Left renal cortex interstitium (tissue), 4 donors: Measurements from ENCODE around the gene TINCR. TPM values are rescaled to one million over a fixed set of nuclear protein-coding genes. Genes with fewer than 3 reads are reported as not detected.
A peak's percentile ranks its signal among the peaks of the same experiment; 100 is the strongest.
"Not testable (repeated sequence)": the region's sequence is repeated elsewhere in the genome, so short reads cannot be mapped to it uniquely, and the experiment has no call there.

Experiments used
- DNase-seq, 4 donors: peaks; one replicate each; pipeline ENCODE4 v3.0.0-alpha.2; 2013; ENCODE audit warnings: low read depth in 4 of 4, low spot score in 2 of 4, missing footprints in 1 of 4
- polyA plus RNA-seq, 4 donors: library from polyadenylated mRNA; unstranded; fragments of 120-200 nt; gene quantifications; one replicate each; pipeline ENCODE4 v1.2.1, GENCODE V29; 2013; ENCODE audit not compliant: insufficient read length in 4 of 4

The TINCR gene
- polyA plus RNA-seq, 4 donors = 0.21 to 1.2 (median 0.51) TPM

DNA sequence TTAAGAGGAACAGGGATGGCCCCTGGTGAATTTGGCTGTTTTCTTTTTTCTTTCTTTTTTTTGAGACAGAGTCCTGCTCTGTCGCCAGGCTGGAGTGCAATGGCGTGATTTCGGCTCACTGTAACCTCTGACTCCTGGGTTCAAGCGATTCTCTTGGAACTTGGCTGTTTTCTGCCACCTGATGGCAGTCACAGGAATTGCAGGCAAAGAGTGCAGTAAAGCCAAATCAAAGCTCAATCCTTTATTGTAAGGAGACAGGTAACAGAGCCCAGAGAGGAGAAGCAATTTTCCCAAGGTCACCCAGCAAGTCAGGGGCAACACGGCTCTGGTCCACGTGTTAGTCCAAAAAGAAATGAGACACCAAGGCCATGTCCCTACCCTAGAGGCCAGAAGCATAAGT lies 6.2 kb downstream of the TINCR start:
- DNase-seq = no peak

DNA sequence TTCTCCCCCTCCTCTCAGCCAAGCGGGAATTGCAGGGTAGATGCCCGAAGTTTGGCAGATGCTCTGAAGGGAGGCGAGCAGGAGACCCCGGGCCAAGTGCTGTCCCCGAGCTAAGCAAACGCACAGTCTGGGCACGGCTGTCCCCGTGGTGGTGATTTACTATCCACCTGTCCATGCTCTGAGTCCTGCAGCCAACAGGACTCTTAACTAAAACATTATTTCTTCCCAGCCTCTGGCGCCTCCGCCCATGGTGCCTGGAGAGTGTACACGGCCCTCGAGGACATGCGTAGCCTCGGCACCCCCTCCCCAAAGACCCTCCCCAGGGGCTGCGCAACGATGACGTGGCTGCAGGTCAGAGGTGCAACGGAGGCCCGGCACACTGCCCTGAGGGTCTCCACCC lies 7.6 kb downstream of the TINCR start:
- no peak for DNase-seq

DNA sequence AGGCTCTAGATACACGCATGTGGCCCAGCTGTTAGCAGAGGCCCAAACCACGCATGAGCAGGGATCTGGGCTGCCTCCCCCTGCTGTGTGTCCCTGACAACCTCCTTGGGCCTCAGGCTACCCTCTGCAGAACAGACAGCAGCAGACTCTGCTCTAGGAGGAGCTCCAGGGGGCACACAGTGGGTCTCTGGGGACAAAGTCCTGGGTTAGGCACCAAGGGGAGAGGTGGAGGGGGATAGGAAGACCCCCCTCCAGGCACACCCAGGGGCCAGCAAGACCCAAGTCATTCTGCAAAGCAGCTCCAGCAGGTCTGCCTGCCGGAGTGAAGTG lies 8.0 kb downstream of the TINCR start:
- DNase-seq = no peak

DNA sequence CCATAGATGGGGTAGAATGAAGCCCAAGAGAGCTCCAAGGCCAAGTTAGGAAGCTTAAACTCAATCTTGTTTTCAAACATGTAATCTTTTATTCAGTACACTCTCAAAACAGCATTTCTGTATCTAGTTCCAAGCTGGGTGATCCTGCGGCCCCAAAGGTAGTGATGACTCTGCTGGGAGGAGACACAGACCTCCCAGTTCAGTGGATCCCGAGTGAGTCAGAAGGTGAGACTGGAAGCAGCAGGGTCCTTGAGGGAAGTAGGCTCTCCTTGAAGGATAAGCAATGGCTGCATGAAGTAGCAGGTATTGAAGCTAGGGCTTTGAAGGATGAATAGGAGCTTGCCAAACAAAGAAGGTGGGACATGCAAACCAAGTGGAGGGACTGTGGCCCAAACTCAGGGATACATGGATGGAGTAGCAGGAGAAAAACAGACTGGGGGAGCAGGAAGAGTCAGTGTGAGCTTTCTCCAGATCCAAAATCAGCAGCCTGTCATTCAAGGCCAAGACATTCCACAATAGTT lies 9.6 kb downstream of the TINCR start:
- no peak for DNase-seq

DNA sequence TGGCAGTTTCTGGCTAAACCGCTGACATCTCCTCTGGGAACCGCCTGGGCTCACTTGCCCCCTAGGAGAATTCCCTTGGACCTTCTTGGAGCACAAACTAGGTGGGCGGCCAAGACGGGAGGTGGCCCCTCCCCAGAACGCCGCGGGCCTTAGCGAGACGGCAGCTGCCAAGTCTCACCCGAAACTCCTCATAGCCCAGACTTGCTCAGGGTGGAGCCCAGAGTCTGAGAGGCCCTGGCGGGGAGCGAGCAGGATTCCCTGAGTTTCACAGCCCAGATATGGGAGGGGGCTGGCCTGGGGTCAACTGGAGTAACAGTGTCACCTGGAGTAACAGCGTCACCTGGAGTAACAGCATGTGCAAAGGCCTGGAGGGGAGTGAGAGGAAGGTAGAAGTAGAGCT lies 10.1 kb downstream of the TINCR start:
- DNase-seq = no peak

DNA sequence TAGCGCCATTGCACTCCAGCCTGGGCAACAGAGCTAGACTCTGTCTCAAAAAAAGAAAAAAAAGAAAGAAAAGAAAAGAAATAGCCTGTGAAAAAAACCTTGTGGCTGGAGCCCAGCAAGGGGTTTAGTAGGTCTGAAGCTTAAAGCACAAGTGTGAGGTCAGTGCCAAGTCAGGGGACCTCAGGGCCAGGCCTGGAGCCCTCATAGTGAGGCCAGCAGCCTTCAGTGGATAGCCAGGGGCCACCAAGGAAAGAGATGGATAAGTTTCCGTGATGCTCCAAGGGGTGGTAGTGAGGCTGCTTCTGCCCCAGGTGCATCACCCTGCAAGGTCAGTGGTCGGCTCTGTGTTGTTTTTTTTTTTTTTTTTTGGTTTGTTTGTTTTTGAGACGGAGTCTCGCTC lies 12.9 kb downstream of the TINCR start:
- DNase-seq = no peak

DNA sequence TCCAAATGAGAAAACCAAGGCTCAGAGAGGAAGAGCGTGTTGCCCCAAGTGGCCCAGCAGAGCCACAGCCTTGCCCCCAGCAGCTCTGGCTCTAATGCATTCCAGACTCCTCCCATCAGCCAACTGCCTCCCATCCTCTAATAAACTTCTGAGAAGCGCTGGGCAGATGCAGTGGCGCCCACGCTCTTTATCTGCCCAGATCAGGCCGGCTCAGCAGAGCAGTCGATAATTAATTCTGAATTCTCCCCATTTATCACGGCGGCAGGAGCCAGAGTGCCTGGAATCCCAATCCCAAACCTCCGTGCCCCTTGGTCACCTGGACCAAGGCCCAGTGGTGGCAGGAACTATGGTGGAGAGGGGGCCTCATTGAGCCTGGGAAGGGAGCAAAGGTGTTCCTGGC lies 13.9 kb downstream of the TINCR start:
- no peak for DNase-seq

DNA sequence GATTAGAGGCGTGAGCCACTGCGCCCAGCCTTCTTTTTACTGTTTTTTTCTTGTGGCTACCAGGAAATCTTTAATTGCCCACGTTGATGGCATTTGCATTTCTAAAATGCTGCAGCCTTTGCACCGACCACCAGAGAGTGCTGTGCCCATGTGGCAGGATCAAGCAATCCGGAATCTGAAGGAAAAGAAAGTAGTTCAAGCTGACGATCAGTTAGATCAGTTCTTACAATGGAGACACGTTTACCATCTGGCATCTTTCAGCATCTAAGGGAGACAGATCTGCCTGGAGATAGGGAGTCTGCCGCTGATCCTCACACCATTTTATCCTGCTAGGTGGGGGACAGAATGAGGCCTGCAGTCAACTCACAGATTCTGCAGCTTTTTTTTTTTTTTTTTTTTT lies 19.9 kb downstream of the TINCR start:
- DNase-seq = no peak

DNA sequence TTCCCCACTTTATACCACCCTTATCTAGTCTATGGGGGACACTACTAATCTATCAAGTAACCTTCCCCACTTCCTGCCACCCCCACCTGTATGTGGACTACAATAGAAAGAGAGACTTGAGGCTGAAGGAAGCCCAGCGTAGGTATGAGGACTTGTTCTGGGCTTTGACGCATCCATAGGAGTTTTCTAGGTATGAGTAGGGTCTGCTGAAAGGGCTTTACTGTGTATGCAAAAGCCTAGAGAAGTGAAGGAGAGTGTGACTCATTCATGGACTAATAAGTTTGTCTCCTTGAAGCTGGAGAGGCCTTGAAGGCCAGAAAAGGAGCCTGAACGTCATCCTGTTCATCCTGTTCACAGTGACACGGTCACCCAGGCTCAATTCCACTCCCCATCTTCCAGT lies 21.8 kb downstream of the TINCR start:
- DNase-seq = no peak

DNA sequence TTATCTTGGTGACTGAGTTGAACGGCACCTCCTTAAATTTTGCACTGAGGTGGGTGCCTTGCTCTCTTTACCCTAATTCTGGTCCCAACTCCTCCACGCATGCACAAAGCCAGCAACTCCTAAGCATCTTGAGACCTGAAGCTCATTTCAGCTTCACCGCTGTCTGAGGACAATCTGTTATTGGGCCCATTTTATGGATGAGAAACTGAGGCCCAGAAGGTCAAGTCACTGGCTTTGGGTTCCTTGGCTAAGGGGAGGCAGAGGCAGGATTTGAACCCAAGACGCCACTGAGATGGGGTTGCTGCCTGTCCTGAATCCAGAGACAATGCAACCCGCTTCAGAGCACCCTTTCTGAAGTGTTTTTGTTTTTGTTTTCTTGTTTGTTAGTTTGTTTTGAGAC lies 22.7 kb downstream of the TINCR start:
- no peak for DNase-seq

DNA sequence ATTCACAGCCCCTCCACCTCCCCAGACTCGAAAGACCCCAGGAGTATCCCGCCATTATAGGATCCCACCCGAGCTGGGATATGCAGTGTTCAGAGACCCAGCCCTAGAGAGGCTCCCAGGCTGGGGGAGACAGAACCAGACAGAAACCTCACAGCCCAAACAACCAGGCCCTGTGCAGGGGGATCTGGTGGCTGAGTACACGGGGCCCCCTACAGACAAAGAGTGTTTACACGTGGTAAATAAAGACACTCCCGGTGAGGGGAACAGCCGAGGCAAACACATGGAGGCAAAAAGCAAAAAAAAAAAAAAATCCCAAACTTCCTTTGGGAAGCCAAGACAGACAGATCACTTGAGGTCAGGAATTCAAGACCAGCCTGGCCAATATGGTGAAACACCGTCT lies 25.1 kb downstream of the TINCR start:
- DNase-seq = no peak

DNA sequence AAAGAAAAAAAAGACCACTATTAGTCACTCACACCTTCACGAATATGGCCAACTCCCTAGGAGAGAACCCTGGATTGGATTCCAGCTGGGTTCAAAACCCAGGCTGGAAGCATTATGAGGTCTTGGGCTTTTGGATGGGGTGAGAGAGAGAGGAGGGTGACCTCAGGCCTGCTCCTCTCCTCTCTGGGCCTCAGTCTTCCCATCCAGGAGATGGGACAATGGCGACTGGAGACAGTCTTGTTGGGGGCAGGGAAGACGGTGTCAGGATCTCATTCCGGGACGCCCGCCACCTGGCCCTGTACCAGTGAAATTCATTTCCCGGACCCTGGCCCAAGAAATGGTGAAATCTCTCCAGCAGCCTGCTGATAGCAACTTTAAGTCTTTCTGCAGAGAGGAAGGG lies 26.3 kb downstream of the TINCR start:
- no peak for DNase-seq

DNA sequence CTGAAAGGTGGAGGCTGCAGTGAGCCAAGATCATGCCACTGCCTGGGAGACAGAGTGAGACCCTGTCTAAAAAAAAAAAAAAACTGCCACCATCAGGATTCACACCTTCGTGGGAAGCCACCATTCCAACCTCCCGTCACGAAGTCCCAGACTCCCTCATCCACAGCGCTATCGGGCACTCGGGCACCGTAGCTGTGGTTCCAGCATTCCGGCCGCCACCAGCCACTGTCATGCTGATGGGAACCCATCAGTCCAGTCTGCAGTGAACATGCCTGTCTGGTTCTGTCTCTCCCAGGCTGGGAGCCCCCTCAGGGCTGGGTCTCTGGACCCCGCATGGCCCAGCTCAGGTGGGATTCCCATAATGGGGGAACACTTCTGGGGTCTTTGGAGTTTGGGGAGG lies 27.5 kb downstream of the TINCR start:
- no peak for DNase-seq

DNA sequence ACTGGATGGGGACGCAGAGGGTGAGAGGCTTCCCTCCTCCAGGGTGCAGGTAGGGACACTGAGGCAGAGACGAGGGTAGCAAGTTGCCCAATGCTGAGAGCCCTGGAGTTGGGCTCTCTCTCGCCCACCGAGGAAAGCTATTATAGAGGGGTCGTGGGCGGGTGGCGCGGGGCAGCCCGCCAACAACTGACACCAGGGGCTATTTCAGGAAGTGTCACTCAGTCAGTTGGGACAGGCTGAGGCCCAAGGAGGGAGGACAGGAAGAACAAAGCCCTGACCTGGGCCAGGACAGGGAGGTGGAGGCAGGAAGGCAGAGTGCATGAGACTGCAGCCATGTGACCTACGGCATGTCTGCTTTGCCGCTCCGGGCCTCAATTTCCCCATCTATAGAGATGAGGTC lies 29.9 kb downstream of the TINCR start:
- DNase-seq = no peak

DNA sequence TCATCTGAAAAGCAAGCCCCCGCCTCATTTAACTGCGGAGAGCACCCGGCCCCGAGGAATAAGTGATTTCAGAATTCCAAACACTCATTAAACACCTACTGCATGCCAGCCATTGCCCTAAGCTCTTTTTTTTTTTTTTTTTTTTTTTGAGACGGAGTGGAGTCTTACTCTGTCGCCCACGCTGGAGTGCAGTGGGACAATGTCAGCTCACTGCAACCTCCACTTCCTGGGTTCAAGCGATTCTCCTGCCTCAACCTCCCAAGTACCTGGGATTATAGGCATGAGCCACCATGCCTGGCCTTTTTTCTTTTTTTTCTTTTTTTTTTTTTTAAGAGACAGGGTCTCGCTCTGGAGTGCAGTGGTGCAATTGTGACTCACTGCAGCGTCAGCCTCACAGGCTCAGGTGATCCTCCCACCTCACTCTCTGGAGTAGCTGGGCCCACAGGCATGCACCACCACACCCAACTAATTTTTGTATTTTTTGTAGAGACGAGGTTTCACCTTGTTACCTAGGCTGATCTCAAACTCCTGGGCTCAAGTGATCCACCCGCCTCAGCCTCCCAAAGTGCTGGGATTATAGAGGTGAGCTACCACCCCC lies 30.7 kb downstream of the TINCR start:
- not testable (repeated sequence) for DNase-seq

DNA sequence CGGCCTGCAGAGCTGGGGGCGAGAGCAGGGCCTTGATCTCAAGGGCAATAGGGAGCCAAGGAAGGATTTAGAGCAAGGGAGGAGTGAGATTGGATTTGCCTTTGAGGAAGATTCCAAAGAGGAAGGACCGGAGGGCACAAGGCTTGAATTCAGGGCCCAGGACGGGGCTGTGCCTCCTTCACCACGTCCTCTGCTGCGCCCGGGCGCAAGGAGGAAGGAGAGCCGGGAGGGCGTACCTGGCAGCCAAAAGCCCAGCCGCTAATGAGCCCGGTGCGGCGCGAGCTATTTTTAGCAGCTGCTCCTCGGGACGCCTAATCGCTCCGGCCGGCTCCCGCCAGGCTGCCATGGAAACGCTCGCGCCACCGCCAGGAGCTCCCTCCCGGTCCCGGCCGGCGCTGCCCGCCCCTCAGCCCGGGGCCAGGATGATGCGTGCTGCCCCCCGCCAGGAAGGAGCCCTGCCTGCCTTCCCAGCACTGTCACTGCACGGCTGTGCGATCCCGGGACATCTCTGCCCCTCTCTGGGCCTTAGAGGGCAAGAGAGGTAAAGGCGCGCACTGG lies 31.3 kb downstream of the TINCR start:
- DNase-seq = peak in 3 of 4 donors; percentile 37 to 66 (median 48)

DNA sequence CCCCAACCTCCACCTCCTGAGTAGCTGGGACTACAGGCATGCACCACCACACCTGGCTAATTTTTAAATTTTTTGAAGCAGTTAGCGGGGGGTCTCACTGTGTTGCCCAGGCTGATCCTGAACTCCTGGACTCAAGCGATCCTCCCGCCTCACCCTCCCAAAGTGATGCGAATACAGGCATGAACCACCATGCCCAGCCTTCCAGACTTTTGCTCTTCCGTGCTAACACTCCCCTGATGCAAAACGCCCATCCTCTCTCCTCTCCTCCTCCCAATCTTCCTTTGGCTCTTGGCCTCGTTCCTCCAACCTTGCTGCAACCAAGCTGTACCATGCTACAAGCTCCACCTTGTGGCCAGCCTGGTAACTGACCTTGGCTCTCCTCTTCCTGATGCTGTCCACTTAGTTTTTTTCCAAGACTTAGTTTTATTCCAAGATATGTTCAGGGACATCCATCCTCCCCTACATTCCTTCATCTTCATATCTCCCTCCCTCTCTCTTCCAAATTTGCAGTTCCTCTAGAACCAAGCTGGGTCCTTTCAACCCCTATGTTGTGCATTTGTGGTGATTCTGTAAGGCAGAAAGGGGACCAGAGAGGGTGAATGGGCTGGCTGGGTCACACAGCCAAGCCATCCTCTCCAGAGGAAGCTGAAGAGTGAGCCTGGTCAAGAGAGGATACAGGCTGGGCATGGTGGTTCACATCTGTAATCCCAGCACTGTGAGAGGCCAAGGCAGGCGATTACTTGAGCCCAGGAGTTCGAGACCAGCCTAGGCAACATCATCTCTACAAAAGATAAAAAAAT lies 32.8 kb downstream of the TINCR start:
- DNase-seq = no peak

DNA sequence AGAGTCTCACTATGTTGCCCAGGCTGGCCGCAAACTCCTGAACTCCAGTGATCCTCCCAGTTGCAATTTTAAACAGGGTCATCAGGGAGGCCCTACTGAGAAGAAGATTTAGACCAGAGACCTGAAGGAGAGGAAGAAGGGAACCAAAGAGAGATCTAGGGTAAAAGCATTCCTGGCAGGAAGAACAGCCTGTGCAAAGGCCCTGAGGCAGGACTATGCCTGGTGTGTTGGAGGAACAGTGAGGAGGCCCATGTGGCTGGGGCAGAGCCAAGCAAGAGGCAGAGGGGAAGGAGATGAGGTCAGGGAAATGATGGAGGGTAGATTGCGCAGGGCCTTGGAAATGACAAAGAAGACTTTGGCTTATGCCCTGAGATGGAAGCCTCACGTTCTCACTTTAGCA lies 34.5 kb downstream of the TINCR start:
- no peak for DNase-seq

DNA sequence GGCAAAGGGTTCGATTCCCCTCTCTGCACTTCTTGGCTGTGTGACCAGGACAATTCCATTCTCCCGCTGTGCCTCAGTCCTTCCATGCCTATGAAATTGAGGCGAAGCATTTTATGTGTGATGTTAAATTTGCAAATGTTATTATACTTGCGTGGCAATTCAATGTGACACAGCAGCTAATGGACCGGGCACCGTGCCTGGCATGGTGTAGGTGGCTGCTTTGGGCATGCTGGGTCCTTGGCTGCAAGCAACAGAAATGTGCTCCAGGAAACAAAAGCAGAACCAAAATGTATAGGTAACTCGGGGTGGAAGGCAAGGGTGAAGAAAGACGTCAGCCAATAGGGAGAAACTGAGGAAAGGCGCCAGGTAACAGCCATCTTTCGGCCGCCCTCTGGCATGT lies 37.1 kb downstream of the TINCR start:
- DNase-seq = no peak

DNA sequence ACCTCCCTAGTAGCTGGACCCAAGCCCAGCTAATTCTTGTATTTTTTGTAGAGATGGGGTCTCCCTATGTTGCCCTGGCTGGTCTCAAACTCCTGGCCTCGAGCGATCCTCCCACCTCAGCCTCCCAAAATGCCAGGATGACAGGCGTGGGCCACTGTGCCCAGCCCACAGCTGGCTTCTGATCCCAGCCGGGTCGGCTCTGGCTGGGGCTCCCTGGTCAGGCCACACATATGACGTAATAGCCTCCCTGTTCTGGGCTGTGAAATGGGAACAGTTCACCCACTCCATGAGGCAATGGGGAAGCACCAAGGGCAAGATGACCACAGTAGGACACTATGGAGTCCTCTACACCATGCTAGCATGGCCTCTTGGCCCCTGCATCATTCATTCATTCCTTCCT lies 41.1 kb downstream of the TINCR start:
- no peak for DNase-seq

DNA sequence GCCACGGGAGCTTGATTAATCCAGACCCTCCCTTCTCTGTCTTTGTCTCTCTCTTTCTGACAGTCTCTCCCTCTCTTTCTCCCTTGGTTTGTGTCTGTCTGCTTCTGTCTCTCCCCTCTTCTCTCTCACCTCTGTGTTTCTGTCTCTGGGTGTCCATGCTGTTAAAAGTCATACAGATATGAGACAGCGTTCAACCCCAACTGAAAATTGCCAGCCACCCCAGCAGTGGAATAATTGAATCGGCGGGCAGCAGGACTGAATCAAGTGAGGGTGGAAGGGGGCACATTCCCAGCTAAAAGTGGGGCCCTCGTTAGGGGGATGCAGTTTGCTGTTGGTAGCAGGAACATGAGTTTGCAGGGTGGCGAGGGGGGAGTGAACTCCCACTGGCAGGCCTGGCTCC lies 43.7 kb downstream of the TINCR start:
- no peak for DNase-seq

DNA sequence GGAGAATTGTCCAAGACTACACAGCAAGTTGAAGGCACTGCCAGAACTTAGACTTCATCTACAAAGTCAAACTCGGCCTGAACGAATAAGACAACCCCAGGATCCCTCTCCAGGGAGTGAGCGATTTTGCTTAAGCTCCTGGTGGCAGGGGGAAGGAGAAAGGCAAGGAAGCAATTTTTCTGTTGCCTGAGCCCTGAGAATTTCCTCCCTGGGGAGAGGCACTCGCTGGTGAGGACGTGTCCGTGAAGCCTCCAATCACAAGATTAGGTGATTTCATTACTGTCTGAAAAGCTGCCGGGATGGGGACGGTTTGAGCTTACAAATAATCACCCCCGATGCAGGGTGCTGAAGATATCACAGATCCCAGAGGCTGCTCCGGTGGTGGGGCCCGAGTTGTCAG lies 45.6 kb downstream of the TINCR start:
- no peak for DNase-seq
